ENCODE results near the gene SIPA1L3.

GRCh38 chr19:38036707-38037611, 130.0 kb downstream of the SIPA1L3 start:
- TF ChIP-seq EP300 (IDR thresholded peaks at IDR 0.05; ENCODE audit: borderline replicate concordance in 1 of 2, control insufficient read depth in 1 of 2, low read depth in 2 of 2, low read length in 2 of 2) (no peak), CEBPB (IDR thresholded peaks at IDR 0.05; ENCODE audit: borderline replicate concordance in 1 of 2, low read depth in 2 of 2, low read length in 2 of 2) (no peak), FOXM1 (IDR thresholded peaks at IDR 0.05; ENCODE audit: low read depth, low read length) (no peak), CTCF (IDR thresholded peaks at IDR 0.05 in 2 of 3, conservative IDR thresholded peaks at IDR 0.05 in 1 of 3; ENCODE audit: control insufficient read depth in 2 of 3, extremely low read depth in 1 of 3, insufficient read depth in 1 of 3, low read depth in 3 of 3, low read length in 3 of 3) (no peak), HDGF (IDR thresholded peaks at IDR 0.05) (no peak), SRF (IDR thresholded peaks at IDR 0.05; ENCODE audit: low read depth in 2 of 2, low read length in 2 of 2) (no peak)
- TF ChIP-seq, protein P1, sequence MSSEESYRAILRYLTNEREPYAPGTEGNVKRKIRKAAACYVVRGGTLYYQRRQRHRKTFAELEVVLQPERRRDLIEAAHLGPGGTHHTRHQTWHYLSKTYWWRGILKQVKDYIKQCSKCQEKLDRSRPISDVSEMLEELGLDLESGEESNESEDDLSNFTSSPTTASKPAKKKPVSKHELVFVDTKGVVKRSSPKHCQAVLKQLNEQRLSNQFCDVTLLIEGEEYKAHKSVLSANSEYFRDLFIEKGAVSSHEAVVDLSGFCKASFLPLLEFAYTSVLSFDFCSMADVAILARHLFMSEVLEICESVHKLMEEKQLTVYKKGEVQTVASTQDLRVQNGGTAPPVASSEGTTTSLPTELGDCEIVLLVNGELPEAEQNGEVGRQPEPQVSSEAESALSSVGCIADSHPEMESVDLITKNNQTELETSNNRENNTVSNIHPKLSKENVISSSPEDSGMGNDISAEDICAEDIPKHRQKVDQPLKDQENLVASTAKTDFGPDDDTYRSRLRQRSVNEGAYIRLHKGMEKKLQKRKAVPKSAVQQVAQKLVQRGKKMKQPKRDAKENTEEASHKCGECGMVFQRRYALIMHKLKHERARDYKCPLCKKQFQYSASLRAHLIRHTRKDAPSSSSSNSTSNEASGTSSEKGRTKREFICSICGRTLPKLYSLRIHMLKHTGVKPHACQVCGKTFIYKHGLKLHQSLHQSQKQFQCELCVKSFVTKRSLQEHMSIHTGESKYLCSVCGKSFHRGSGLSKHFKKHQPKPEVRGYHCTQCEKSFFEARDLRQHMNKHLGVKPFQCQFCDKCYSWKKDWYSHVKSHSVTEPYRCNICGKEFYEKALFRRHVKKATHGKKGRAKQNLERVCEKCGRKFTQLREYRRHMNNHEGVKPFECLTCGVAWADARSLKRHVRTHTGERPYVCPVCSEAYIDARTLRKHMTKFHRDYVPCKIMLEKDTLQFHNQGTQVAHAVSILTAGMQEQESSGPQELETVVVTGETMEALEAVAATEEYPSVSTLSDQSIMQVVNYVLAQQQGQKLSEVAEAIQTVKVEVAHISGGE (CRISPR knock-in tag; IDR thresholded peaks at IDR 0.05) = no peak
- TF ChIP-seq, protein P2, sequence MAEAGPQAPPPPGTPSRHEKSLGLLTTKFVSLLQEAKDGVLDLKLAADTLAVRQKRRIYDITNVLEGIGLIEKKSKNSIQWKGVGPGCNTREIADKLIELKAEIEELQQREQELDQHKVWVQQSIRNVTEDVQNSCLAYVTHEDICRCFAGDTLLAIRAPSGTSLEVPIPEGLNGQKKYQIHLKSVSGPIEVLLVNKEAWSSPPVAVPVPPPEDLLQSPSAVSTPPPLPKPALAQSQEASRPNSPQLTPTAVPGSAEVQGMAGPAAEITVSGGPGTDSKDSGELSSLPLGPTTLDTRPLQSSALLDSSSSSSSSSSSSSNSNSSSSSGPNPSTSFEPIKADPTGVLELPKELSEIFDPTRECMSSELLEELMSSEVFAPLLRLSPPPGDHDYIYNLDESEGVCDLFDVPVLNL (IDR thresholded peaks at IDR 0.05; ENCODE audit: low read depth, low read length) = no peak
- TF ChIP-seq, protein P3, sequence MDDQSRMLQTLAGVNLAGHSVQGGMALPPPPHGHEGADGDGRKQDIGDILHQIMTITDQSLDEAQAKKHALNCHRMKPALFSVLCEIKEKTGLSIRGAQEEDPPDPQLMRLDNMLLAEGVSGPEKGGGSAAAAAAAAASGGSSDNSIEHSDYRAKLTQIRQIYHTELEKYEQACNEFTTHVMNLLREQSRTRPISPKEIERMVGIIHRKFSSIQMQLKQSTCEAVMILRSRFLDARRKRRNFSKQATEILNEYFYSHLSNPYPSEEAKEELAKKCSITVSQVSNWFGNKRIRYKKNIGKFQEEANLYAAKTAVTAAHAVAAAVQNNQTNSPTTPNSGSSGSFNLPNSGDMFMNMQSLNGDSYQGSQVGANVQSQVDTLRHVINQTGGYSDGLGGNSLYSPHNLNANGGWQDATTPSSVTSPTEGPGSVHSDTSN (IDR thresholded peaks at IDR 0.05; ENCODE audit: insufficient replicate concordance, low read depth, low read length) = no peak

Measured in GM12878 (cell line).